ENCODE data around the gene HSD17B12.

DNA sequence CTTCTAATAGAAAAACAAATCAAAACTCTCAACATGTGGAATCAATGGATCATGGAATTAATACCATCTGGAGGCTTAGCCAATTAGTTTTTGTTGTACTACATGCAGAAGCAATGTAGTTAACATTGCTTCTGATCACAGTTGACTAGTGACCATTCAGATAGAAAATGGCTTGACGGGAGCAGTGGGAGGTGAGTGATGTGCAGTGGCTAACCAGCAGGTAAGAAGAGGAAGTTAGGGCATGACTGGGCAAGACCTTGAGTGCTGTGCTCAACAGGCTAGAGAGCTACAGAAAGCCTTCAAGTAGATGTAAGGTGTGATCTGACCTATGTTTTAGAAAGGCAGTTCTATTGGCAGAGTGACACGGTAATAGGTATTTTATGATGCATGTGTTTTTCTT lies 139.4 kb downstream of the HSD17B12 start:
- TF ChIP-seq POLR2A (IDR thresholded peaks at IDR 0.05): no peak
- TF ChIP-seq CTCF (IDR thresholded peaks at IDR 0.05): no peak
- TF ChIP-seq EP300 (IDR thresholded peaks at IDR 0.05): no peak
